ENCODE results near the gene ANKS6. TPM values are rescaled to one million over a fixed set of nuclear protein-coding genes. Genes with fewer than 3 reads are reported as not detected.

ANKS6 gene
- total RNA-seq, 1 donor from 2014 or later = 8.0 TPM

DNA sequence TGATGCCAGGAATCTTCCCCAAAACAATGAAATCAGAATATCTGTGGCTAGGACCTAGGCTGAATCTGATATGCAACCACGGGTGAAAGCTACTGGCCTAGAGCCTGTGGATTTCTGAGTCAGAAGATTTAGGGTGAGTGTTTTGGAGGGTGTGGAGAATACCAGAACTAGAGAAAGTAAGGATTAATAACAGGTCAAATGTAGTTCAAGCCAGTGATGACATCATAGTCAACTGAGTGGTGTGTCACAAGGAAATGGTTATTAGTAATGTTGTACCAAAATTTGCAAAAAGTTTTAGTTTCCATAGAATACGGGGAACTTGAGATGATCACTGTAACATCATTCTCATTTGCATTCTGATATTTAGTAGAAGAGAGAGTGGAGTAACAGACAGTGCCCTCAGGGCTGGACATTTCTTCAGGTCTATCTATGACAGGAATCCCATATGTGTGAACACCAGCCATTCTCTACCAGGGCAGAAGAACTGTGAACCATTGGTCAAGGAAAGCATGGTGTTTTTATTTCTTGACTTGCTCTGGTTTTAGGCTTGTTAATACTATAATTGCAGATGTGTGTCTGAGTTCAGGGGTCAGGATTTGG is 14.8 kb upstream of the ANKS6 start:
- peak; percentile 37 for DNase-seq

DNA sequence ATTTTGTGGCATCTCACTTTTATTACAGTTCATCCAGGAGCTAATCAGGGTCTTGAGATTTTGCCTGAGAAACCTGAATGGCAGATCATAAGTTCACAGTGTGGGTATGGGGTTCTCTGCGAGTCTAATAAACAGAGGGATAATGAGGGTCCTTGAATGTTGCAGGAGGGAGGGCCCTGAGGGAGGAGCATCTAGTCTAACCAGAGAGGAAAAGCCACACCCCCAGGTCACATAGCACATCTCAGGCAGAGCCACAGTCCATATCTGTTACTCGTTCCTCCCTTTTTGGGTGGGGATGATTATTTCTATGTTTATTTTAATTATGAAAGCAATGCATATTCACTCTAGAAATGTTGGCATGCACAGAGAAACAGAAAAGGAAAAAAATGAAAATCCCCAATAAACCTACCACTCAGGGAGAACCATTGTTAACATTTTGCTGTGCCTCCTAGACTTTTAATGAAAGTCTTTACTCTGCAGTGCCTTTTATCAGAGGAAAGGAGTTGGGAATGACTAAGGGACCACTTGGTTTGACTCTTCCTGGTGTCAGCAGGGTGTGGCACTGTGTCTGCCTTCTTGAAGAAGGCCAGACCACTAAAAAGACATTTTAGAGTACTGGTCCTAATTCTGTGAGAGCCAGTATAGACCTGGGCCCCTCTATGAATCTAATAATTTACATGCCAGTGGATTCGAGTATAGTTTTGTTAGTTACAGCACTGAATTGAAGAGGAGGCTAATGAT is 13.9 kb upstream of the ANKS6 start:
- no peak for DNase-seq

DNA sequence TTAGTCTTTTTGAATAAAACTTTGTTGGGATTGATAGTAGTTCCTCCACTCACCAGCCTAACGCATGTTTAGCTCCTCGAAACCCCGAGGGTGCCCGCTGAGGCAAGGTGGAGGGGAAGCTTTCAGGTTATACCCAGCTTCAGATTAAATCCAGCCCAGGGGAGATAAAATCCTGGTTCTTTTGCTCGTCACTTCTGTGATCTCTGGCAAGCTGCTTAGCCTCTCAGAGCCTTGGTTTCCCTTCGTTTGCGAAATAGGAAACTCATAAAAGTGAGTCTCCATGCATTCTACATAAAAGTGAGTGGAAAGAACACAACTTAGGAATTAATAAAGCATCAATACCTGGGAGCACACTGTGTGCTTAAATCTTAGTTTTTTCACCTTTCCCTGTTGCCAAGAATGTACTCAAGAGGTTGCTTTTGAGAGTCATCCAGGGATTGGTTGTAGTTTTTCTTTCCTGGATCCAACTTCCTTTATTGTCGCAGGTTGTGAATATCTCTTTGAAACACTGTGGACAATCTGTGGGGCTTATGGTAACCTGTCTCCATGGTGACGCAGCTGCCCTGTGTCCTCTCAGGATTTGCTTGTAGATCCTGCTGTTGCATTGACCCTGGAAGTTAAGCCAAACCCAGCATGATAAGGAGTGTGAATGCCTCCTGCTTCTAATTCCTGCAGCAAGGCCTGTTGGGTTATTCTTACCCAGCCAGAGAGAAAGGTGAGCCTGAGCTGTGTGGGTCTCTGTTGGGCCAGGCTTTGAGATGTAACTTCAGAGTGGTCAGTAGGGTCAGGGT is 13.2 kb upstream of the ANKS6 start:
- no peak for DNase-seq

DNA sequence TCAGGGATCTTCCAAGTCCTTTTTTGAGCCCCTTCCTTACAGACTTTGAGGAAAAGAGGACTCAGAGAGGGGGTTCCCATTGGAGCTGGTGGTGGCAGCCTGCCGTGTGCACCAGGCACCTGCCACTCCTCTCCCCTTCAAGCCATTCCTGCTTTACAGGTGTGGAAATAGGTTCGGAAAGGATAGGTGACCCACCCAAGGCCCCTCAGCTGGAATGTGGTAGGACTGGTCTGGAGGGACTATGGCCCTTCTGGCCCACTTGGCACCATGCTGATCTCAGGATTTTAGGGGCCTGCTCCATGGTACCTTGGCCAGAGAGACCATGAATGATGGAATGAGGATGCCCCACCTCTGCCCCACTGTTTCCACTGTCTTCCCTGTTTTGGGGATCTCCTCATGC is 12.5 kb upstream of the ANKS6 start:
- no peak for DNase-seq

DNA sequence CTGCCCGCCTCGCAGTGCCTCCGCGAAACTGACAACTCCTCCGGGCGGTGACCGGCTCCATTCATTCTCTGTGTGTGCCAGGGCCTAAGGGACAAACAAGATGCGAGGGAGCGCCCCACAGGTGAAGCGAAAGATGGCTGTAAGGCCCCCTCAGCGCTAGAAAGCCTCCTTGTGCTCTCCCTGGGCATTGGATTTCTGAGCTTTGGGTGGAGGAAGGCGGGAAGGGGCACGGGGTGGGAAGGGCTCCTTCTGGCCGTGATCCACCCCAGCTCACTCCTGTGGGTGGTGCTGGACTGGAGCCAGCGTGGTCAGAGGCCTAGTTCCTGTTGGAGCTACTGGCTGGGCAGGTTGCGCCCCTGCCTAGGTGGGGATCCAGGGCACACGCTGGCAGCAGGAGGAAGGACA is 12.1 kb upstream of the ANKS6 start:
- DNase-seq = no peak

DNA sequence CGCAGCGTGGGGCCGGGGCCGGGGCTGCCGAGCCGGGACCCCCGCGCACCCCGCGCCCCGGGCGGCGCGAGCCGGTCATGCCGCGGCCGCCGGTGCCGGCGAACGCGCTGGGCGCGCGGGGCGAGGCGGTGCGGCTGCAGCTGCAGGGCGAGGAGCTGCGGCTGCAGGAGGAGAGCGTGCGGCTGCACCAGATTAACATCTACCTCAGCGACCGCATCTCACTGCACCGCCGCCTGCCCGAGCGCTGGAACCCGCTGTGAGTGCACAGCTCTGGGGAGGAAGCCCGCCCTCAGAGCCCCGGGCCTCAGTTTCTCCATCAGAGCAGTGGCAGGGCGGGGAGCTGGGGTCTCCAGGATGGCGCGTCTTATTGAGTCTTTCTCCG is 11.4 kb upstream of the ANKS6 start:
- DNase-seq = peak; percentile 17

DNA sequence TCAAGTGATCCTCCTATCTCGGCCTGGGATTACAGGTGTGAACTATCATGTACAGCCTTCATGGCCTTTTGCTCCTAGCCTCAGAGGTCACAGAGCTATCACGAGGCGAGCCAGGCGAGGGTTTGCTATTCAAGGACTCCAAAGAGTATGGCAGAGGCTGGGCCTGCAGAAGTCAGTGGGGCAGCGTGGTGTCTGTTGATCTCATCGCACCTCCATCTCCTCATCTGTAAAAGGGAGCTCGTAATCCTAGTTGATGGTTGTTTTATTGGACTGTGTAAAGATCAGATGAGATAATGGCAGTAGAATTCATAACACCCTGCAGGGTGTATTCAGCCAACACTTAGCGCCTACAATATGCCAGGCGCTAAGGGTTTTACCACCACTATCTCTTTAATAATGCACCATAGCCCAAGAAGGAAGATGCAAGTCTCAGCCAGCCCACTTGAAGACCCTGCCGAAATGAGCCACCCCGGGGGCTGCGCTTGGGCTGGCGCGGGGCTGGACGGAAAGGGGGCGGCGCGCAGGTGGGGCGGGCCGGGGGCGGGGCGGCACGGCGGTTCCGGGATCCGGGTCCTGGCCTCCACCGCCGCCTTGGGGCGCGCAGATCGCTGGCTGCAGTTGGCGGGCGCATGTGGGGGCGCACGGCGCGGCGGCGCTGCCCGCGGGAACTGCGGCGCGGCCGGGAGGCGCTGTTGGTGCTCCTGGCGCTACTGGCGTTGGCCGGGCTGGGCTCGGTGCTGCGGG is 10.9 kb upstream of the ANKS6 start, which contains the start of gene GALNT12:
TSS of gene GALNT12 (plus strand) at position 601 of the 744 bp plus-strand sequence. CDS start at position 630, 29 bp downstream.
- DNase-seq = peak; percentile 20

DNA sequence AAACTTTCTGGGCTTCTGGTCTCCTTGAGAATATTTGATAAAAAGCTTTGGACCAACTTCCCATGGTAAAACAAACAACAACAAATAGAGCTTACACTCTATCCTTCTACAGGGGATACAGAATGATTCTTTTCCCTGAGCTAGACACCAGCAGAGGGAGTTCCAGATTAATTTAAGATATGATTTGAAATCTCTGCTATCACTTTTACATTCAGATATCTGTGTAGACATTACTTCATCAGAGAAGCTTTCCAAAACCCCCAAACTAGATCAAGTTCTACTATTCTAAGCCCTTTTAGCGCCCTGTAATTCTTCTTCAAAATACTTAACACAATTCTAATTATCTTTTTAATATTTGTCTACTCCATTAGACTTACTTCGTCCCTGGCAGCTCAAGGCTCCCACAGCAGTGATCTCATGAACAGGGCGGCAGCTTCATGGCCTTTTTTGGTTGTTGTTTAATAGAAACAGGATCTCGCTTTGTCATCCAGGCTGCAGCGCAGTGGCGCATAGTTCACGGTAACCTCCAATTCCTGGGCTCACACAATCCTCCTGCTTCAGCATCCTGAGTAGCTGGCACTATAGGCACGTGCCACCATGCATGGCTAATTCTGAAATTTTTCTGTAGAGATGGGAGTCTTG is 10.2 kb upstream of the ANKS6 start:
- DNase-seq = peak; percentile 15

DNA sequence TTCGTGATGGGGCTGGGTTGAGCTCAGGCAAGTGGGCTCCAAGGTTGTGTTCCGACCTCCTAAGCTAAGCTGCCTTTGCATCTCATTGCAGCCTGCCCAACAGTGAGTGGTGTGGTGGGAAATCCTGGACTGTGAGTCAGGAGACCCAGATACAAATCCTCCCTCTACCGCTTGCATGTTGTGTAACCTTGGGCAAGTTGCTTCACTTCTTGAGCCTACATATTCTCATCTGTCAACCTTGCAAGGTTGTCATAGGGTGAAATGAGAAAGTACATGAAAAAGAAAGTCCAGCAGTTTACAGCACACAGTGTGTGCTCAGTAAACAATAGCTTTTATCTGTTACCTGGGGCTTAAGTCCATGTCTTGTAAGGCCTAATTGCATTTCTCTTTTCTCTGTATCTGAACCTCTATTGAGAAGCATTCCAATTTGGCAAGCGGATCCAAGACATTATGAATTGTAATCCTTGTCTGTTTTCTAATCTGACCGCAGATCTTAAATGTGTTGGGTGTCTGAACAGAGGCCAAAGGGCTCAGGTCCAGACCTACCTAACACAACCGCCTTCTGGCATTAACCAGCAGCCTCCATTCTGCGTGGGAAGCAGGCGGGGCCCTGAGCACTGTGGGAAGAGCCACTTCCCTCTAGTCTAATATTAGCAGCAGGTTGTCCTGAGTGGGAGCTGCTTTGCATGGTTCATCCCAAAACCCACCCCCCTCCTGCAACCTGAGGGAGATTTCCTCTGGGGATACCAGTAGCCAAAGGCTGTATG is 9.3 kb upstream of the ANKS6 start:
- no peak for DNase-seq

DNA sequence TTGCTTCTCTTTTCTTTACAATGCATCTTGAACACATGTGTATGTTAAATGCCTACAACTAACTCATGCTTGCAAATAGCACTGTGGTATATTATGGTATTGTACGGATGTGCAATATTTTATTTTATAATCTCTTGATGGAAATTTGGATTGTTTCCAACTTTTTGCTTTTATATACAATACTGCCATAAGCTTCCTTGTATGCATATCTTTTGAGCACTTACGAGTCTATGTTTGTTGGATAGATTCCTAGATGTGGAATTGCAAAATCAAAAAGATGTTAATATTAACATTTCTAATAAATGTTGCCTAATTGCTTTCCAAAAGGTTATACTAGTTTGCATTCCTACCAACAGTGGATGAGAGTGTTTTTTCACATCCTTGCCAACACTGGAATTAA is 7.7 kb upstream of the ANKS6 start:
- DNase-seq = no peak

DNA sequence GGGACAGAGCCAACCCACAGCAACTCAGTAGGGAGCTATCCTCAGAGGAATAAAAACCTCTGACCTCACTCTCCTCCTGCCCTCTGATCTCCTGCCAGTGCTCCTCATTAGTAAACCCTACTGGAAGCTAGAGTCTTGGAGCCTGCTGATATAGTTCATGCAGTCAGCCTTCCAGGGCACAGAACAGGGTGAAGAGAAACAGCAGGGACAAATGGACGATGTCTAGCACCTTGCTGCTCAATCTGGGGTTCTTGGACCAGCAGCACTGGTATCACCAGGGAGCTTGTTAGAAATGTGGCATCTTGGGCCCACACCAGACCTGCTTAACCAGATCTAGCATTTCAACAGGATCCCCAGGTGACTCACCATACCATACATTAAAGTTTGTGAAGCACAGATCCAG is 5.6 kb upstream of the ANKS6 start:
- no peak for DNase-seq

DNA sequence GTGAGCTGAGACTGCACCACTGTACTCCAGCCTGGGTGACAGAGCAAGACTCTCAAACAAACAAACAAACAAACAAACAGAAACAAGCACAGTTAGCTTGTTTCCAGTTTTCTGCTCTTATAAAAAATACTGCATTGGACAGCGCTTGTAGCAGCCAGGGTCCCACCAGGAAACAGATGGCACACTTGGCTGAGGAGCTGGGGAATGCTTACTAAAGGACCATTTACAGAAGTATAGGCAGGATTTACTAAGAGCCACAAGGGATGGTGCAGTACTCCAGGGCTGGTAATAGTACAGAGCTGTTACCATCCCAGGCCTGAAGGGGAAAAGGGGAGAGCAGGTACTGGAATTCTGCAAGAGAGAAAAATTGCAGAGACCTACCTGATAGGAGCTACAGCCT is 5.2 kb upstream of the ANKS6 start:
- DNase-seq = no peak

DNA sequence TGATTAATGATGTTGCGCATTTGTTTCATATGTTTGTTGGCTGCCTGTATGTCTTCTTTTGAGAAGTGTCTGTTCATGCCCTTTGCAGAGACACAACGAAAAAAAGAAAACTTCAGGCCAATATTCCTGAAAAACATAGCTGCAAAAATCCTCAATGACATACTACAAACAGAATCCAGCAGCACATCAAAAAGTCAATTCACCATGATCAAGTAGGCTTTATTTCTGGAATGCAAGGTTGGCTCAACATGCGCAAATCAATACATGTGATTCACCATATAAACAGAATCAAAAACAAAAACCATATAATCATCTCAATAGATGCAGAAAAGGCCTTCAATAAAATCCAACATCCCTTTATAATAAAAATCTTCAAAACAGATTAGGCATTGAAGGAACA is 1.9 kb upstream of the ANKS6 start:
- DNase-seq = no peak

DNA sequence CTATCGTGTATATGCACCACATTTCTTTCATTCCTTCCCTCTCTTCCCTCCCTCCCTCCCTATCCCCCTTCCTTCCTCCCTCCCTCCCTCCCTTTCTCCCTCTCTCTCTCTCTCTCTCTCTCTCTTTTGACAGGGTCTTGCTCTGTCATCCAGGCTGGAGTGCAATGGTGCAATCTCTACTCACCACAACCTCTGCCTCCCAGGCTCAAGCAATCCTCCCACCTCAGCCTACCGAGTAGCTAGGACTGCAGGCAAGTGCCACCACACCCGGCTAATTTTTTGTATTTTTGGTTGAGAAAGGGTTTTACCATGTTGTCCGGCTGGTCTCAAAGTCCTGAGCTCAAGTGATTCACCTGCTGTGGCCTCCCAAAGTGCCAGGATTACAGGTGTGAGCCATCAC is 1.1 kb upstream of the ANKS6 start:
- DNase-seq = no peak

DNA sequence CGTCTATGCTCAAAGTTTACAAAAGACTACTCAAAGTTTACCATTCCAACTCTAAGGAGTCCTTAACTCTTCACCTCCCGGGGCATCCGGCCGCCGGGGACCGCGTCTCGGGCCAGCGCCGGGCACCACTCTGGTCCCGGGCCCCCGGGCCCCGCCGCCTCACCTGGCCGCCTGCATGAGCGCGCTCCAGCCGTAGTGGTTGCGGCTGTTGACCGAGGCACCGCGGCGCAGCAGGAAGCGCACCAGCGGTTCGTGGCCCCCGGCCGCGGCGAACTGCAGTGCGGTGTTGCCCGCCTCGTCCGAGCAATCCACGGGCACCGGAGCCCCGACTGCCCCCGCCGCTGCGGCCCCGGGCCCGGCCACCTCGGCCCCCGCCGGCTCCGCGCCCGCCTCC is 388 bp downstream of the ANKS6 start:
- DNase-seq = peak; percentile 34

DNA sequence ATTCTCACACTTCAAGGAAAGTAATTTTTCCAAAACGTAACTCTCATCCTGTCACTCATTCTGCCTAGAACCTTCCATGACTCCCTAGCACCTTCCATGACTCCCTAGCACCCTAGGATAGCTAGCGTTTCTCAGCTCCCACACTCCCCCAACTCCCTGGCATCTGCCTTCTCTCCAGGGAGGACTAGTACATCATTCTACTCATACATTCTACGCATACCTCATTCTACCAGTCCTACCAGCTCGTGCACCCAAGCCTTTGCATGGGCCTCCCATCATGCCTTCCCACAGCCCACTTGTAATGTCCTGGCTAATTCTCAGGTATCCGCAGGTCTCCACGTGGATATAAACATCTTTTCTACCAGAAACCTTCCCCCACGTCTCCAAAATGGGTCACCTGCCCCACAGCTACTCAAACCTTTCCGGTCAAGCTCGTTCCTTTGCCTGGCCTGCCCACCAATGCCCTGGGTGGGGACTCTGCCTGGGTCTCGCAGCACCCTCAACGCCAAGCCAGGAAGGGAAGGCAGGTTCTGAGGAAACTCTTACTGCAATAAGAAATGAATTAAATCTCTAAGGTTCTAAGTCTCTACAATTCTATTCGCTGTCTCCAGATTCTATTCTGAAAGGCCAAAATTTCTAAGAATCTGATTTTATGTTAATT is 930 bp downstream of the ANKS6 start:
- DNase-seq = no peak

DNA sequence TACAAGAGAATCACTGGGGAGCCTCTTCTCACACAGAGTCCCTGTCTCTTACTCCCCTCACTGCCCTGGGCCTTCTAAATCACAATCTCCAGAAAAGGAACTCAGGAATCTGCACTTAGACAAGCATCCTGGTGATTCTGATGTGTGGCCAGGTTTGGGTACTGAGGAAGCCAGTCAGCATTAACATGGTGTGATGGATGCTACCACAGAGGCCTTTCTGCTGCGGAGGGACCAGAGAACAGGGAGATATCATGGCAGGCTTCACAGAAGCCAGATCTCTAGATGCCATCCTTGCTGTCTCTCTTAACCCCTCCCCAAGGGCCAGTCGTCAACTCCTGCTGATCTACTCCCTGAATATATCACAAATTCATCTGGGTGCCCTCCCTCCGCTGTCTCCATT is 1.6 kb downstream of the ANKS6 start:
- no peak for DNase-seq

DNA sequence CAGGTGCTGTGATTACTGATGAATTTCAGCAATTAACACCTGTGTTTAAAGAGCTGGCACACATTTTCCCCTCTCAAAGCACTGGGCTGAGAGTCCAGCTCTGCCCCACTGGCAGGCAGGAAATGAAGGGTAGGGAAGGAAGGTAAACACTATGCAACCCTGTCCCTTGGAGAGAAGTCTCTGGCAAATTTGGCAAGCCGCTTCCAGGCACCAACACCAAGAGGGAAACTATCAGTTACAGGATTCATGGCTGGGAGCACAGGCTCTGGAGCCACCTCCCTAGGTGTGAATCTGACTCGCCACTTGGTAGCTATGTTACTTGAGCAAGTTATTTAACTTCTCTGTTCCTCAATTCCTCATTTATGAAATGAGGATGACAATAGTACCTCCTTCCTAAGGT is 3.3 kb downstream of the ANKS6 start:
- DNase-seq = no peak

DNA sequence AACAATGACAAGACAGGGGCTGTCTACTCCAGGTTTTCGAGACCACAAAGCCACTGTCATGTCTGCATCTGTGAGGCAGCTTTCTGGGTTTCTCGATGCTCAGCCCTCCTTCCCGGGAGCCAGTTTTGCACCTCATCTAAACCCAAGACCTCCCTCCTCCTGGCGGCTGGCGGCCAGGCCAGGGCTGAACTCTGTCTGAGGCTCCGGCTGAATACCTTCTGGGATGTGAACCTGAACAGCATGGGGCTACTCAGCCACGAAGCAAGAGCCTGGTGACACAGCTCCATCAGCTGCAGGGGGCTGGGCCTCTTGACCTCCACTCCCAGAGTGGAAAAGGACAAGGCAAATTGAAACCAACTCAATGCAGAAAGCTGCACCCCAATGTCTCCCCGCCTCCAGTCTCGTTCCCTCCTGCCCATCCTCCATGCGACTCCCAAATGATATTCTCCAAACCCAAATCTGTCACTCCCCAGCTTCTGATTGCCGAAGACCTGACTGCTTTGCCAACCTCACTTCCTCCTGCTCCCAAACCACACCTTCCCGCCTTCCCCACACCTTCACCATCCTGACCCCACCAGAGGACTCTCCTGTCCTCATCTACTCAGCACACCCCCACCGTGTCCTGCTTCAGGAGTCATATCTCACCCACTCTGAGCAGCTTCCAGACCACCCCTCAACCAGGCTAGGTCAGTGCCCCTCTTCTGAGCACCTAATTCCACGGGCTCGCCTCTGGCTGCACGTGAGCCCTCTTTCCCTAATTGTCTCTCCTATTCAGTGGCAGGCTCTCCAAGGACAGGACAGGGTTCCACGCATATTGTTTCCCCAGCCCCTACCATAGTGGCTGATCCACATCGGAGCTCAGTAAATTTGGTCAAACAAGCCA is 4.5 kb downstream of the ANKS6 start:
- DNase-seq = no peak

Data from dermis blood vessel endothelial cell (primary cell).